Measurements from ENCODE around the gene STAB2. TPM values are rescaled to one million over a fixed set of nuclear protein-coding genes. Genes with fewer than 3 reads are reported as not detected.

STAB2 gene
- total and polyA plus RNA-seq, 3 donors from 2014 or later = 1.7 to 15.8 (median 2.7) TPM

DNA sequence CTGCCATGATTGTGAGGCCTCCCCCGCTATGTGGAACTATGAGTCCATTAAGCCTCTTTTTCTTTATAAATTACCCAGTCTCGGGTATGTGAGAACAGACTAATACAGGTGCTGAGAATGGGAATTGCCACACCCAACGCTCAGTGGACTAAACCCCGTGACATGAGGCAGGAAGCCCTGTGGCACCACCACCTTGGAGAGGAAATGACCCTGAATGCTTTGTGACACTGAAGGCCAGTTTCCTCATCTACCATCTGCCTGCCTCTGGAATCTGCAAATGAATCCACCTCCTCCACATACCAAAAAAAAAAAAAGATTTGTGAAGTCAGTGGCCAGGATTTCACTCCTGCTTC is 212.4 kb downstream of the STAB2 start:
- 79 to 90% methylated on average over 4 of the region's 4 CpGs for WGBS, 2 donors
- intact Hi-C loops (cut with DNase I; ENCODE audit: low total_unique reads) = no loop called here
- no peak overlapping the region for H3K4me3 ChIP-seq
- peak overlapping the region; percentile 8 to 54 for H3K27ac ChIP-seq
- H3K36me3 ChIP-seq (ENCODE audit: low read depth, missing control alignments) = no peaks in the 10 kb centered on the region
- DNase-seq = no peak
- H3K27me3 ChIP-seq = no peaks in the 10 kb centered on the region
- H3K9me3 ChIP-seq = no peaks in the 10 kb centered on the region
- H3K4me1 ChIP-seq = peaks cover 21% of the 10 kb centered on the region
- TF ChIP-seq POLR2A (IDR thresholded peaks at IDR 0.05) = no peak
- TF ChIP-seq, protein P1, sequence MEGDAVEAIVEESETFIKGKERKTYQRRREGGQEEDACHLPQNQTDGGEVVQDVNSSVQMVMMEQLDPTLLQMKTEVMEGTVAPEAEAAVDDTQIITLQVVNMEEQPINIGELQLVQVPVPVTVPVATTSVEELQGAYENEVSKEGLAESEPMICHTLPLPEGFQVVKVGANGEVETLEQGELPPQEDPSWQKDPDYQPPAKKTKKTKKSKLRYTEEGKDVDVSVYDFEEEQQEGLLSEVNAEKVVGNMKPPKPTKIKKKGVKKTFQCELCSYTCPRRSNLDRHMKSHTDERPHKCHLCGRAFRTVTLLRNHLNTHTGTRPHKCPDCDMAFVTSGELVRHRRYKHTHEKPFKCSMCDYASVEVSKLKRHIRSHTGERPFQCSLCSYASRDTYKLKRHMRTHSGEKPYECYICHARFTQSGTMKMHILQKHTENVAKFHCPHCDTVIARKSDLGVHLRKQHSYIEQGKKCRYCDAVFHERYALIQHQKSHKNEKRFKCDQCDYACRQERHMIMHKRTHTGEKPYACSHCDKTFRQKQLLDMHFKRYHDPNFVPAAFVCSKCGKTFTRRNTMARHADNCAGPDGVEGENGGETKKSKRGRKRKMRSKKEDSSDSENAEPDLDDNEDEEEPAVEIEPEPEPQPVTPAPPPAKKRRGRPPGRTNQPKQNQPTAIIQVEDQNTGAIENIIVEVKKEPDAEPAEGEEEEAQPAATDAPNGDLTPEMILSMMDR (IDR thresholded peaks at IDR 0.05) = no peak

DNA sequence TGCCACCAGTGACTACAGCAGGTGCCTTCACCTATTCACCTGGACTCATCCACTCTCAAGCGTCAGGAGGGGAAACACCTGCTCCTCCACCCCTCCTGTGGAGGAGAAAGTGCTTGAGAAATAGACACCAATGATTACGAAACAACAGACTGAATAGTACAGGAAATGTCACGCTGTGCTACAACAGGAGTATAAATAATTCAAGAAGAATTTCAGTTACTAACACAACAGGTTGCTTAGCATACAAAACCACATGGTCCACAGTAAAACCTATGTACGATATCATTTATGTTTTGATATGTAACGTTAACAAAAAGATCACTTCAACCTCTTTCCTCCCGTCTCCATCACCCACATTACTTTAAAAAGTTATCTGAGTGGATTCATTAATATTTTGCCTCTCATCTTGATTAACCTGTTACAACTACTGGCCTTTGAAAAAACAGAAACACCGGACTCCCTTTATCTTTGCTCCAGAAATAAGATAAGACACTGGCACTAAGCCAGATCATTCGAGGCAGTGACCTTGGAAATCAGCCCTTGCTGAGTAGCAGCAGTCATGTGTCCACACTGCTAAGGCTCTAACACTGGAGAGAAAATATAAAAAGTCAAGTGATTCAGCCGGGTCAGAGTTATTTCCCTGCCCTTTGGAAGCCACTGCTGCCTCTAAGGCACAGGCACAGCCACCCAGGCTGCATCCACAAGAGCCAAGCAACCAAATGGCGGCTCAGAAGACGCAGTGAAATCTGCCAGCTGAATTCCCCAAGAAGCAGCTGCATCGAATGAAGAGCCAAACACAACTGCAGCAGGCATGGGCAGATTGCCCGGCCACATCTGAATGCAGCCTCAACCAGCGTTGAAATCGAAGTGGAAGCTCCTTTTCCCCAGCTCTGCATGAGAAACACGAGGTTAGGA is 213.0 kb downstream of the STAB2 start:
- H3K4me1 ChIP-seq = peaks cover 21% of the 10 kb centered on the region
- WGBS, 2 donors = 40 to 53% methylated on average over 16 of the region's 16 CpGs
- H3K9me3 ChIP-seq = no peaks in the 10 kb centered on the region
- H3K27ac ChIP-seq = peak overlapping the region; percentile 32 to 54
- no peaks in the 10 kb centered on the region for H3K36me3 ChIP-seq (ENCODE audit: low read depth, missing control alignments)
- intact Hi-C loops (cut with DNase I; ENCODE audit: low total_unique reads) = no loop called here
- H3K4me3 ChIP-seq = no peak overlapping the region
- TF ChIP-seq, protein P1 (IDR thresholded peaks at IDR 0.05) = no peak
- no peak for TF ChIP-seq POLR2A (IDR thresholded peaks at IDR 0.05)
- peak; percentile 77 for DNase-seq
- H3K27me3 ChIP-seq = no peaks in the 10 kb centered on the region

DNA sequence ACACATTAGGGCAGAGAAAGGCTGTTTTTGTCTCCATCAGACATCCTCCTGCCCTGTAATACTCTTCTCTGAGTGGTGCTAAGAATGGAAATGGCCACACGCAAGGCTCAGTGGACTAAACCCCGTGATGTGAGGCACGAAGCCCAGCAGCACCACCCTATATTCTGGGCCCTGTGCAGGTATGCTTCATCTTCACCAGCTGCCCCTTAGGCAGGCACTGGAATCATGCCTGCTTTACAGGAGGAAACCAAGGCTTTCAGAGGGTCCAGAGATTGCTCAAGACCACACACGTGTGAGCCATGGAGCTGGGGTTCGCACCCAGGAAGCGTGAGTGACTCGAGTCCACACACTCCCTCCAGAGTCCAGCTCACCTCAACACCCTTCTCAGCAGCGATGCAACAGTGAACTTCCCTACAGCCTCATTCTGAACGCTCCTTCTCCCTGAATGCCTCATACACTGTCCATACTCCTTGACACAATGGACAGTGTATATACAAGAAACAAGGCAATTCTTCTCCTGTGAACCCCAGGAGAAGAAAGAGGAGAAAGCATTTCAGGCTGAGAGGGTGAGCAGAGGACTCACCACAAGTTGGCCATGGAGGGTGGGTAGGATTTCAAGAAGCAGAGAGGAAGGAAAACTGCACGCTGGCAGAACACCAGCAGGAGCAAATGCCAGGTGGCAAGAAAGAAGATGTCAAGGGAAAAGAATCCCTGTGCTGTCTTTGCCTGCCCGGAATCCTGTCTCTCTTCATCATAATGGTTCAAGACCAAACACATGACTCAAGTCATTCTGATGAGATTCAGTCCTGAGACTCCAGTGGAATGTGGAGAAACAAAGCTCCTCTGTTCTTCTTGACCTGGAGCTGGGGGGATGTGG is 214.9 kb downstream of the STAB2 start:
- Histone ChIP-seq H3K27ac (no peak overlapping the region), H3K27me3 (no peaks in the 10 kb centered on the region), H3K4me1 (peaks cover 16% of the 10 kb centered on the region), H3K4me3 (no peak overlapping the region), H3K9me3 (no peaks in the 10 kb centered on the region), H3K36me3 (ENCODE audit: low read depth, missing control alignments) (no peaks in the 10 kb centered on the region)
- WGBS, 2 donors = 90 to 95% methylated on average over 11 of the region's 11 CpGs
- no peak for DNase-seq
- TF ChIP-seq, protein P1 (IDR thresholded peaks at IDR 0.05) = no peak
- no peak for TF ChIP-seq POLR2A (IDR thresholded peaks at IDR 0.05)
- intact Hi-C loops (cut with DNase I; ENCODE audit: low total_unique reads) = no loop called here

DNA sequence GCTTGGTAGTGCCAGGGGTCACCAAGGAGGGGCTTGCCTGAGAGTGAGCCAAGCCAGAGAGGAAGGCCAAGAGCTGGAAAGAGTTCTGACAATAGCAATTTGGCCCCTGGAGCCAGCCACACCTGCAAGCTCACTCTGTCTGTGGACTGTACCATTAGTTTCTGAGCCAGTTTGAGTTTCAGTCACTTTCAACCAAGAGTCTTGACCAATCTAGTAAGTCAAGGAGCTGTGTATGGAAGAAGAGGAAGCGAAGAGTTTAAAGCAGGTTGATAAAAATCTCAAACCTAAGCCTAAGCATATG is 215.5 kb downstream of the STAB2 start:
- no peak for DNase-seq
- 83 to 96% methylated on average over 1 of the region's 1 CpG for WGBS, 2 donors
- no peak overlapping the region for H3K27ac ChIP-seq
- no peaks in the 10 kb centered on the region for H3K36me3 ChIP-seq (ENCODE audit: low read depth, missing control alignments)
- intact Hi-C loops (cut with DNase I; ENCODE audit: low total_unique reads) = no loop called here
- H3K9me3 ChIP-seq = no peaks in the 10 kb centered on the region
- H3K4me1 ChIP-seq = peaks cover 19% of the 10 kb centered on the region
- TF ChIP-seq, protein P1 (IDR thresholded peaks at IDR 0.05) = no peak
- TF ChIP-seq POLR2A (IDR thresholded peaks at IDR 0.05) = no peak
- no peak overlapping the region for H3K4me3 ChIP-seq
- H3K27me3 ChIP-seq = no peaks in the 10 kb centered on the region
